GM23338 (cell line): ENCODE measurements around the gene SLC29A1. TPM values are rescaled to one million over a fixed set of nuclear protein-coding genes. Genes with fewer than 3 reads are reported as not detected.

ENCODE experiments used
- ATAC-seq: fragments of 200-7000 bp; cut with Tn5 transposase; 3 replicates; pipeline ENCODE4 v1.9.1; 2020
- DNase-seq: peaks from one replicate; pipeline ENCODE4 v3.0.0-alpha.2; 2015; ENCODE audit warnings: low spot score
- H2AFZ ChIP-seq: fragments of 200-600 bp; sonication (generic); 2 replicates; pipeline ENCODE4 v1.8.0; 2016; ENCODE audit warnings: antibody characterized with exemption, mild to moderate bottlenecking, moderate library complexity
- H3F3A ChIP-seq: fragments of 200-600 bp; sonication (generic); replicated peaks from 2 replicates; pipeline ENCODE4 v1.8.0; 2017; ENCODE audit warnings: antibody characterized with exemption, mixed run types, low read depth
- H3K27ac ChIP-seq: fragments of 200-600 bp; sonication (generic); 2 replicates; pipeline ENCODE4 v1.6.1; 2016; ENCODE audit warnings: low read depth
- H3K27me3 ChIP-seq: fragments of 200-600 bp; sonication (generic); 2 replicates; pipeline ENCODE4 v1.8.0; 2016; ENCODE audit warnings: mild to moderate bottlenecking, mixed run types, moderate library complexity; ENCODE audit not compliant: insufficient read depth
- H3K36me3 ChIP-seq: fragments of 200-600 bp; sonication (generic); 2 replicates; pipeline ENCODE4 v1.8.0; 2016; ENCODE audit warnings: mild to moderate bottlenecking; ENCODE audit not compliant: insufficient read depth
- H3K4me1 ChIP-seq: fragments of 200-600 bp; sonication (generic); 2 replicates; pipeline ENCODE4 v1.8.0; 2016; ENCODE audit warnings: mild to moderate bottlenecking, moderate library complexity; ENCODE audit not compliant: insufficient read depth
- H3K4me2 ChIP-seq: fragments of 200-600 bp; sonication (generic); 2 replicates; pipeline ENCODE4 v1.7.1; 2017; ENCODE audit warnings: mixed run types
- H3K4me3 ChIP-seq: fragments of 200-600 bp; sonication (generic); 2 replicates; pipeline ENCODE4 v1.6.1; 2016; ENCODE audit warnings: mixed run types
- H3K79me2 ChIP-seq: fragments of 200-600 bp; sonication (generic); replicated peaks from 2 replicates; pipeline ENCODE4 v1.8.0; 2017; ENCODE audit warnings: mild to moderate bottlenecking; ENCODE audit not compliant: insufficient read depth
- H3K9me2 ChIP-seq: fragments of 200-600 bp; sonication (generic); 2 replicates; pipeline ENCODE4 v1.8.0; 2017; ENCODE audit not compliant: insufficient read depth
- H4K20me1 ChIP-seq: fragments of 200-600 bp; sonication (generic); replicated peaks from 2 replicates; pipeline ENCODE4 v1.8.0; 2017; ENCODE audit warnings: mild to moderate bottlenecking; ENCODE audit not compliant: insufficient read depth
- H3K27ac Mint-ChIP-seq: 2 replicates; pipeline ENCODE4 v1.8.0; 2020; ENCODE audit warnings: inconsistent platforms, mild to moderate bottlenecking, moderate library complexity, mixed read lengths
- H3K27me3 Mint-ChIP-seq: 3 replicates; pipeline ENCODE4 v1.8.0; 2022; ENCODE audit warnings: low read depth, mild to moderate bottlenecking, moderate library complexity, mixed read lengths, inconsistent platforms; ENCODE audit not compliant: insufficient read depth, poor library complexity
- H3K36me3 Mint-ChIP-seq: 3 replicates; pipeline ENCODE4 v1.8.0; 2021; ENCODE audit warnings: low read depth, mild to moderate bottlenecking, inconsistent platforms, moderate library complexity, mixed read lengths
- H3K4me1 Mint-ChIP-seq: 3 replicates; pipeline ENCODE4 v1.8.0; 2020; ENCODE audit warnings: mild to moderate bottlenecking, inconsistent platforms, mixed read lengths
- H3K4me3 Mint-ChIP-seq: 3 replicates; pipeline ENCODE4 v1.8.0; 2021; ENCODE audit warnings: moderate library complexity, mild to moderate bottlenecking, inconsistent platforms, mixed read lengths
- H3K9me3 Mint-ChIP-seq: 3 replicates; pipeline ENCODE4 v1.8.0; 2020; ENCODE audit warnings: moderate library complexity, mild to moderate bottlenecking, inconsistent platforms, mixed read lengths
- CREB1 ChIP-seq: fragments of 250-450 bp; sonication (Bioruptor Pico); IDR thresholded peaks from 2 replicates; pipeline ENCODE4 v1.5.0; 2020; ENCODE audit warnings: low read depth, mild to moderate bottlenecking, moderate library complexity
- EZH2 ChIP-seq: fragments of 200-600 bp; sonication (generic); IDR thresholded peaks from one replicate; pipeline ENCODE4 v1.8.0; 2017; ENCODE audit warnings: antibody characterized with exemption, mild to moderate bottlenecking, low read depth; ENCODE audit not compliant: unreplicated experiment
- EZH2phosphoT487 ChIP-seq: fragments of 200-600 bp; sonication (generic); IDR thresholded peaks from one replicate; pipeline ENCODE4 v1.8.1; 2018; ENCODE audit warnings: antibody characterized with exemption; ENCODE audit not compliant: unreplicated experiment
- JUNB ChIP-seq: IDR thresholded peaks from one replicate; pipeline ENCODE4 v1.6.1; 2016; ENCODE audit warnings: antibody characterized with exemption; ENCODE audit not compliant: unreplicated experiment
- NANOG ChIP-seq: IDR thresholded peaks from 2 replicates; pipeline ENCODE4 v1.6.1; 2016; ENCODE audit warnings: antibody characterized with exemption, borderline replicate concordance
- ZNF114 ChIP-seq: fragments of 250-450 bp; sonication (Bioruptor Pico); IDR thresholded peaks from 2 replicates; pipeline ENCODE4 v1.5.0; 2020; ENCODE audit warnings: mild to moderate bottlenecking, moderate library complexity
- ZNF331 ChIP-seq: fragments of 250-450 bp; sonication (Bioruptor Pico); IDR thresholded peaks from 2 replicates; pipeline ENCODE4 v1.5.0; 2020; ENCODE audit warnings: low read depth, mild to moderate bottlenecking, moderate library complexity
- polyA plus RNA-seq: library from polyadenylated mRNA; unstranded; fragments of >200 nt; fragmentation: Nextera tagmentation; extraction: Ambion mirVana; gene quantifications from 2 replicates; pipeline ENCODE4 v1.2.1, GENCODE V29; 2016
- total RNA-seq: library from RNA; depleted of rRNA; stranded (reverse); fragments of >200 nt; shearing (Covaris generic); gene quantifications from 2 replicates; pipeline ENCODE4 v1.2.3, GENCODE V29; 2014
- TF ChIP-seq, protein P1 (sequence below): IDR thresholded peaks from 2 replicates; pipeline ENCODE4 v1.6.1; 2016; ENCODE audit warnings: antibody characterized with exemption
- TF ChIP-seq, protein P2 (sequence below): fragments of 250-450 bp; sonication (Bioruptor Pico); IDR thresholded peaks from 2 replicates; pipeline ENCODE4 v1.5.0; 2020; ENCODE audit warnings: mild to moderate bottlenecking, moderate library complexity

SLC29A1 gene
- total and polyA plus RNA-seq, 2 experiments from 2014 or later: 73.1 to 169 TPM

DNA sequence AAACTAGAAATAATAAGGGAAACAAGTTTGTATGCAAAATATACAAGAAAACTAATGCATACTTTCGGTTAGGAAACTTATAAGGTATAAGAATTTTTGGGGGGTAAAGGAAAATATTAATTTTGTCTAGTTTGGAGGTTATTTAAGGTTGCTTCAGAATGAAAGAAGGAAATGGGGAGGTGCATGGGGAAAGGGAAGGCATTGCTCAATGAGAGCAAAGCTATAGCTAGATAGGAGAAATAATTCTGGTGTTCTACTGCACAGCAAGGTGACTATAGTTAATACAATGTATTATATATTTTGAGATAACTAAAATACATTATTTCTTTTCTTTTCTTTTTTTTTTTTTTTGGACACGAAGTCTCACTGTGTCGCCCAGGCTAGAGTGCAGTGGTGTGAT, 12.1 kb upstream of the SLC29A1 start:
- H3K27me3 Mint-ChIP-seq: peaks cover 12% of the 10 kb centered on the region
- Histone ChIP-seq H2AFZ (no peak overlapping the region), H3K27me3 (no peaks in the 10 kb centered on the region), H3K27ac (no peak overlapping the region), H3K9me2 (no peaks in the 10 kb centered on the region), H3K36me3 (no peaks in the 10 kb centered on the region), H3K79me2 (no peaks in the 10 kb centered on the region), H3F3A (peaks cover 4% of the 10 kb centered on the region; the same call in 1 of the 2 replicates), H3K4me1 (peaks cover 11% of the 10 kb centered on the region), H3K4me3 (no peak overlapping the region), H4K20me1 (no peaks in the 10 kb centered on the region), H3K4me2 (no peak overlapping the region)
- ATAC-seq (no peak), DNase-seq (no peak)
- no peak overlapping the region for H3K27ac Mint-ChIP-seq
- H3K4me3 Mint-ChIP-seq: no peak overlapping the region
- H3K9me3 Mint-ChIP-seq: no peaks in the 10 kb centered on the region
- H3K4me1 Mint-ChIP-seq: peaks cover 20% of the 10 kb centered on the region
- H3K36me3 Mint-ChIP-seq: no peaks in the 10 kb centered on the region
- TF ChIP-seq NANOG (no peak), JUNB (no peak), ZNF331 (CRISPR knock-in tag) (no peak), EZH2phosphoT487 (no peak)
- TF ChIP-seq, protein P1, sequence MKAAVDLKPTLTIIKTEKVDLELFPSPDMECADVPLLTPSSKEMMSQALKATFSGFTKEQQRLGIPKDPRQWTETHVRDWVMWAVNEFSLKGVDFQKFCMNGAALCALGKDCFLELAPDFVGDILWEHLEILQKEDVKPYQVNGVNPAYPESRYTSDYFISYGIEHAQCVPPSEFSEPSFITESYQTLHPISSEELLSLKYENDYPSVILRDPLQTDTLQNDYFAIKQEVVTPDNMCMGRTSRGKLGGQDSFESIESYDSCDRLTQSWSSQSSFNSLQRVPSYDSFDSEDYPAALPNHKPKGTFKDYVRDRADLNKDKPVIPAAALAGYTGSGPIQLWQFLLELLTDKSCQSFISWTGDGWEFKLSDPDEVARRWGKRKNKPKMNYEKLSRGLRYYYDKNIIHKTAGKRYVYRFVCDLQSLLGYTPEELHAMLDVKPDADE: no peak

DNA sequence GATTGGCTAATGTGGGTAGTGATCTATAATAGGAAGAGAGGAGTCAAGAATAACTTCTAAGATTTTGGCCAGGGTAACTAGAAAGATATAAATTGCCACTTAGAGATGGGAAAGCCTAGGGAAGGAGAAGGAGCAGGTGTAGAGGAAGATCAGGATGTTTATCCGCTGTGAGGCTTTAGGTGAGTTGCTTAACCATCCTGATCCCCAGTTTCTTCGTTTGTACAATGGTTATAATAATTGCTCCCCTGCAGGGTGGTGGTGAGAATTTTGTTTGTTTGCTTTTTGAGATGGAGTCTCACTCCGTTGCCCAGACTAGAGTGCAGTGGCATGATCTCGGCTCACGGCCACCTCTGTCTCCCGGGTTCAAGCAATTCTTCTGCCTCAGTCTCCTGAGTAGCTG, 9.1 kb upstream of the SLC29A1 start:
- ATAC-seq (no peak), DNase-seq (no peak)
- Histone ChIP-seq H3K4me1 (peaks cover 29% of the 10 kb centered on the region), H3K79me2 (no peaks in the 10 kb centered on the region), H3K4me2 (no peak overlapping the region), H3K4me3 (no peak overlapping the region), H3K9me2 (no peaks in the 10 kb centered on the region), H3K27me3 (no peaks in the 10 kb centered on the region), H4K20me1 (no peaks in the 10 kb centered on the region), H3K27ac (no peak overlapping the region), H2AFZ (no peak overlapping the region), H3K36me3 (no peaks in the 10 kb centered on the region), H3F3A (peaks cover 21% of the 10 kb centered on the region)
- no peak overlapping the region for H3K27ac Mint-ChIP-seq
- no peak overlapping the region for H3K4me3 Mint-ChIP-seq
- peaks cover 10% of the 10 kb centered on the region for H3K27me3 Mint-ChIP-seq
- TF ChIP-seq EZH2 (no peak), ZNF114 (CRISPR knock-in tag) (no peak), JUNB (no peak), CREB1 (CRISPR knock-in tag) (no peak), ZNF331 (CRISPR knock-in tag) (no peak)
- TF ChIP-seq, protein P2, sequence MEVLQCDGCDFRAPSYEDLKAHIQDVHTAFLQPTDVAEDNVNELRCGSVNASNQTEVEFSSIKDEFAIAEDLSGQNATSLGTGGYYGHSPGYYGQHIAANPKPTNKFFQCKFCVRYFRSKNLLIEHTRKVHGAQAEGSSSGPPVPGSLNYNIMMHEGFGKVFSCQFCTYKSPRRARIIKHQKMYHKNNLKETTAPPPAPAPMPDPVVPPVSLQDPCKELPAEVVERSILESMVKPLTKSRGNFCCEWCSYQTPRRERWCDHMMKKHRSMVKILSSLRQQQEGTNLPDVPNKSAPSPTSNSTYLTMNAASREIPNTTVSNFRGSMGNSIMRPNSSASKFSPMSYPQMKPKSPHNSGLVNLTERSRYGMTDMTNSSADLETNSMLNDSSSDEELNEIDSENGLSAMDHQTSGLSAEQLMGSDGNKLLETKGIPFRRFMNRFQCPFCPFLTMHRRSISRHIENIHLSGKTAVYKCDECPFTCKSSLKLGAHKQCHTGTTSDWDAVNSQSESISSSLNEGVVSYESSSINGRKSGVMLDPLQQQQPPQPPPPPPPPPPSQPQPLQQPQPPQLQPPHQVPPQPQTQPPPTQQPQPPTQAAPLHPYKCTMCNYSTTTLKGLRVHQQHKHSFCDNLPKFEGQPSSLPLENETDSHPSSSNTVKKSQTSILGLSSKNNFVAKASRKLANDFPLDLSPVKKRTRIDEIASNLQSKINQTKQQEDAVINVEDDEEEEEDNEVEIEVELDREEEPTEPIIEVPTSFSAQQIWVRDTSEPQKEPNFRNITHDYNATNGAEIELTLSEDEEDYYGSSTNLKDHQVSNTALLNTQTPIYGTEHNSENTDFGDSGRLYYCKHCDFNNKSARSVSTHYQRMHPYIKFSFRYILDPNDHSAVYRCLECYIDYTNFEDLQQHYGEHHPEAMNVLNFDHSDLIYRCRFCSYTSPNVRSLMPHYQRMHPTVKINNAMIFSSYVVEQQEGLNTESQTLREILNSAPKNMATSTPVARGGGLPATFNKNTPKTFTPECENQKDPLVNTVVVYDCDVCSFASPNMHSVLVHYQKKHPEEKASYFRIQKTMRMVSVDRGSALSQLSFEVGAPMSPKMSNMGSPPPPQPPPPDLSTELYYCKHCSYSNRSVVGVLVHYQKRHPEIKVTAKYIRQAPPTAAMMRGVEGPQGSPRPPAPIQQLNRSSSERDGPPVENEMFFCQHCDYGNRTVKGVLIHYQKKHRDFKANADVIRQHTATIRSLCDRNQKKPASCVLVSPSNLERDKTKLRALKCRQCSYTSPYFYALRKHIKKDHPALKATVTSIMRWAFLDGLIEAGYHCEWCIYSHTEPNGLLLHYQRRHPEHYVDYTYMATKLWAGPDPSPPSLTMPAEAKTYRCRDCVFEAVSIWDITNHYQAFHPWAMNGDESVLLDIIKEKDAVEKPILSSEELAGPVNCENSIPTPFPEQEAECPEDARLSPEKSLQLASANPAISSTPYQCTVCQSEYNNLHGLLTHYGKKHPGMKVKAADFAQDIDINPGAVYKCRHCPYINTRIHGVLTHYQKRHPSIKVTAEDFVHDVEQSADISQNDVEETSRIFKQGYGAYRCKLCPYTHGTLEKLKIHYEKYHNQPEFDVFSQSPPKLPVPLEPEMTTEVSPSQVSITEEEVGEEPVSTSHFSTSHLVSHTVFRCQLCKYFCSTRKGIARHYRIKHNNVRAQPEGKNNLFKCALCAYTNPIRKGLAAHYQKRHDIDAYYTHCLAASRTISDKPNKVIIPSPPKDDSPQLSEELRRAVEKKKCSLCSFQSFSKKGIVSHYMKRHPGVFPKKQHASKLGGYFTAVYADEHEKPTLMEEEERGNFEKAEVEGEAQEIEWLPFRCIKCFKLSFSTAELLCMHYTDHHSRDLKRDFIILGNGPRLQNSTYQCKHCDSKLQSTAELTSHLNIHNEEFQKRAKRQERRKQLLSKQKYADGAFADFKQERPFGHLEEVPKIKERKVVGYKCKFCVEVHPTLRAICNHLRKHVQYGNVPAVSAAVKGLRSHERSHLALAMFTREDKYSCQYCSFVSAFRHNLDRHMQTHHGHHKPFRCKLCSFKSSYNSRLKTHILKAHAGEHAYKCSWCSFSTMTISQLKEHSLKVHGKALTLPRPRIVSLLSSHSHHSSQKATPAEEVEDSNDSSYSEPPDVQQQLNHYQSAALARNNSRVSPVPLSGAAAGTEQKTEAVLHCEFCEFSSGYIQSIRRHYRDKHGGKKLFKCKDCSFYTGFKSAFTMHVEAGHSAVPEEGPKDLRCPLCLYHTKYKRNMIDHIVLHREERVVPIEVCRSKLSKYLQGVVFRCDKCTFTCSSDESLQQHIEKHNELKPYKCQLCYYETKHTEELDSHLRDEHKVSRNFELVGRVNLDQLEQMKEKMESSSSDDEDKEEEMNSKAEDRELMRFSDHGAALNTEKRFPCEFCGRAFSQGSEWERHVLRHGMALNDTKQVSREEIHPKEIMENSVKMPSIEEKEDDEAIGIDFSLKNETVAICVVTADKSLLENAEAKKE: no peak
- peaks cover 28% of the 10 kb centered on the region for H3K4me1 Mint-ChIP-seq
- no peaks in the 10 kb centered on the region for H3K9me3 Mint-ChIP-seq
- H3K36me3 Mint-ChIP-seq: no peaks in the 10 kb centered on the region
